GM21423 (cell line): ENCODE results near the gene CCDC57.

Source experiments
- ATAC-seq: cut with Tn5 transposase; IDR thresholded peaks from one replicate; pipeline ENCODE4 v1.9.1; 2021; ENCODE audit warnings: mild to moderate bottlenecking, moderate library complexity; ENCODE audit not compliant: unreplicated experiment

CCDC57 gene

GRCh38 chr17:82247182-82247823 is 34.7 kb upstream of the CCDC57 start:
- ATAC-seq, result no peak

GRCh38 chr17:82246365-82247181 is 33.9 kb upstream of the CCDC57 start:
- ATAC-seq, result no peak

DNA sequence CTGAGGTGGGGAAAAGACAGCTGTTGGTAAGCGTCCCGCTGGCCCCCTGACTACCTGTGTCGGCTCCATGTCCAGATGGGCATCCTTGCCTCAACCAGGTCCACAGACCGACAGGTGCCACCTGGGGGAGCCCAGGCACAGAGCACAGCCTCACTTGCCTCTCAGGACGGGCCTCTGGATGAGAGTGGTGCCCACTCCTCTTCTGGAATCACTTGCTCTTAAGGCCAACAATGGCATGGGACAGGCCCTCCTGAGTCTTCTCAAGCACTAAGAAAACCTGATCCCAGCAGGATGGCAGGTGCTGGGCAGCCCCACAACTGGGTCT is 33.4 kb upstream of the CCDC57 start:
- no peak for ATAC-seq

DNA sequence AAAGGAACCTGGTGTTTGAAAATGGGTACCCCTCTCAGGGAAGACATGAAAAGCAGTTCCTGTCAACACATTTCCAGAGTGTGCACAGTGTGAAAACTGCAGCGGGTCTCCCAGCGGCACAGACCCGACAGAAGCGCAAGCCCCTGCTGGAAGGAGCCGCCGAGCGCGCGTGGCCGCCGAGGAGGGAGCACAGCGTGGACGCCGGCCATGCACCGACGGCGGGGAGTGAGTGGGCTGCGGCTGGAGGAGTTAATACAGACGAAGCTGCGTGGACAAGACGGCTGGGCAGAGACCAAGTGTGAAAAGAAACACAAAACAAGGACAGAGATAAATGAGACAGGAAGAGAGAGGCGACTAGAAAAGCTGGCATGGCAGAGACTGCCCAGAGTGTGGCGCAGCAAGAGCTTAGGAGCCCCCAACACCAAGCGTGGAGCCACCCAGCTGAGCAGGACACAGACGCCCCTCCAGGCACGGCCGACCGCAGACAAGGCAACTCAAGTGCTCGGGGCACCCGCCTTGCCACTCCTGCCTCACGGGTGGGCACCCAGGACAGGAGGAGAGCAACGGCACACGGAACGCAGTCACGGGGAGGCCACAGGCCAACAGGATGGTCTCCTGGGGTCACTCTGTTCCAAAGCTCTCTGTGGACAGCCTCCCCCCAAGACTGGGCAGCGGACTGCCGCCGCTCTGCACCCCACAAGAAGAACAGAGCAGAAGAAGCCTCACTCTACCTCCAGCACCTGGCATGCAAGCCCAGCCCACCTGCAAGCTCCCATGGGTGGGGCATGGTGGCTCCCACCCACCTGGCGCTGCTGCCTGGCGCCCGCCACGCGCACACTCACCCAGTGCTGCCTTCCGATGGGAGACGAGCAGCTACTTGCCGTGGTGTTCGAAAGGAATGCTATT is 32.7 kb upstream of the CCDC57 start:
- ATAC-seq, result no peak

- no peak for ATAC-seq
These were observed 31.9 kb upstream of the CCDC57 start for GRCh38 chr17:82244413-82245133.

DNA sequence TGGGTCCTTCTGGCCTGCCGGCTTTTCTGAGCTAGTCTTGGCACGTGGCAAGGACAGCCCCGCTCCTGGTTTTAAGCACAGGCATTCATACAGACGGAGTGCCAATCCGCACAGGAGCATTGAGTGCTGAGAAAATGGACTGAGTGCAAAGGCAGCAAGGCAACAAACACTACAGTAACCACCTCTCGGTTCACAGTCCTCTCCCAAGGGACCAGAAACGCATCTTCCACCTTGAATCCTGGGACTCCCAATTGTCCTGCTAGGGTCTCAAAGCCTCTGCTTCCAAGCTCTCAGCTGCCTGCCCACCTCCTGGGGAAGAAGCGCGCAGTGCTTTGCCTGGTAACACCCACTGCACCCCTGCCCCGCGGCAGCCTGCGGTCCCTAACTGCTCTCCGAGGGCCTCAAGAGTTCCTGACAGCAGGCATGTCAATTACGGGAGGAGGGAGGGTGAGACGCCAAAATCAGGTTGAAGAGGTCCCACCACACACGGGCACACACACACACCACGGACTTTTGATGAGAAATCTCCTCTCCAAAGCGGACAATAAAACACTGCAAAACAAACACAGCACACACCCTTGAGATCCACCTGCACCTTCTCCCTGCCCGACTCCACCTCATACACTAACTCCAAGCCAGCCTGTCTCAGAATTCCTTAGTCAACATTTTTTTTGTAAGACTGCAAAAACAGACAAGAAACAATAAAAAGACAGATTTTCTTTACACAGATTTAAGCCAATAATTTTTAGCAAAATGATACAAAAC is 31.2 kb upstream of the CCDC57 start:
- ATAC-seq, result no peak

- ATAC-seq, result no peak
These were observed 30.5 kb upstream of the CCDC57 start for GRCh38 chr17:82242977-82243647.

DNA sequence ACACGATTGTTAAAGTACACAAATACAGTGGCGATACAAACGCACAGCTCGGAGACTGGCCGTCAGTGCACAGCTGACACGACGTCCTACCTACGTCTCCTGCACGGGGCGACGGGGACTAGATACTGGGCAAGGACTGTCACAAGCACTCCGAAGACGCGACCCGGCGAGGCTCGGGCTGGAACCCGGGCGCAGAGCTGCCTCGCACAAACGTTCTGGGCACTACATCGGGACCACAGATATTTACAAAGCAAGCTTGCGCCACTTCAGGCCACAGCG is 30.0 kb upstream of the CCDC57 start:
- ATAC-seq, result no peak

DNA sequence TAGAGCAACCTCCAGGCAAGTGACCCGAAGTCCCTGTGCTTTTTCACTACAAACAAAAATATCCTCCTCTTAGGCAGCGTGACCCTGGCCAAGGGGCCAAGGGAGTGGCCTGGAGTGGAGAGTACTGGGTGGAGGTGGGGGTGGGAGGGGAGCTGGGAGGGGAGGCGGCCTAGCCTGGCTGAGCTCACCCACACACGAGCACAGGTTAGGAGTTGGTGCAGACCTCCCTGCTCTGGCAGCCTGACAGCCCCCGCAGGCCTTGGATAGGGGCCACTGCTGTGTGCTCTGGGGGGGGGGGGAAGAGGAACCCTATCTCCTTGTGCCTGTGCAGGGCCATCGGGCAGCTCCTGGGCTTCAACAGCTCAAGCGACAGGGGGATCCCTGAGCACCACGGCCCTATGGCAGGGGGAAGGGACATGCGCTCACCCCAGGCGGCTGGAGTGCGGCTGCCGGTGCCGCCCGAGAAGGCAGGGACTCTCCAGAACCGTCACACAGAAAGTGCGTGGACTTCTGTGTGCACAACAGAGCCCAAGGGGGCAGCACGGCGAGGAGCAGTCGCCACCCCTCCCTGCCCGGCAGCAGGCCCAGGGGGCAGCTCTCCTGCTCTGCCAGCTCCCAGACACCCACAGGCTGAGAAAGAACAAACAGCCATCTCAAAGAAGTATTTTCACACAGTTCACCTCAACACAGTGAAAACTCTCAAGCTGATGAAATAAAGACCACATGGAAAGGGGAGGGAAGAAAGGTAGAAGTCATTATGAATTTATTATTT is 29.5 kb upstream of the CCDC57 start:
- no peak for ATAC-seq

DNA sequence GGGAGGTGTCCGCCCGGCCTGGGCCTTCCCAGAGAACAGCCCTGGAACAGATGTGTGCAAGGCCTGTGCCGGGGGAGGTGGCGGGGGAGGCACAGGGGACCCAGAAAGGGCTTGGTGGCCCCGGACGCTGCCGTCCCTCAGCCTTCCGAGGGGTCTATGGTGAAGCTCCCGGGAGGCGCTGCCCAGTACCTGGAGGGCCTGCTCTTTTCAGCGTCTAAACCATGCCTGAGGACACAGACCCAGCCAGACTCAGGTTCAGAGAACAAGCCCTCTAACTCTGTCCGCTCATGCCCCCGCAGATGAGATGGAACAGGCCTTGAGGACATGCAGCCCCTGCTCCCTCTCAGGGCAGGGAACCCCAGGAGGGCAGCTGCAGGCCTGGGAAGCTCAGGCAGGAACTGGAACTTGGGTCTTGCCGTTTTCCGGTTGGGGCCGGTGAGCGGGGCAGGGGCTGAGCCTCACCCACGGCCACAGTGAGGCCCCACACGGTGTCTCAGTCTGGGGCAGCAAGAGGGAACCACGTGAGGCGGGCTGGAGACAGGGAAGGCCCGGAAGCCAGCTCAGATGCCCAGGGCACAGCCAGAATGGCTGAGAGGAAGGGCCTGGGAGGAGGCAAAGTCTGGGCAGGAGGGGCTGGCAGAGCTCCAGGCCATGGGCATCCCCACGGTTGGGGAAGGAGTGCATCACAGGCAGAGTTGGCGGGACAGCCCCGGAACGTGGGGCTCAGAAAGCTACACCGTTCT is 28.7 kb upstream of the CCDC57 start:
- no peak for ATAC-seq

DNA sequence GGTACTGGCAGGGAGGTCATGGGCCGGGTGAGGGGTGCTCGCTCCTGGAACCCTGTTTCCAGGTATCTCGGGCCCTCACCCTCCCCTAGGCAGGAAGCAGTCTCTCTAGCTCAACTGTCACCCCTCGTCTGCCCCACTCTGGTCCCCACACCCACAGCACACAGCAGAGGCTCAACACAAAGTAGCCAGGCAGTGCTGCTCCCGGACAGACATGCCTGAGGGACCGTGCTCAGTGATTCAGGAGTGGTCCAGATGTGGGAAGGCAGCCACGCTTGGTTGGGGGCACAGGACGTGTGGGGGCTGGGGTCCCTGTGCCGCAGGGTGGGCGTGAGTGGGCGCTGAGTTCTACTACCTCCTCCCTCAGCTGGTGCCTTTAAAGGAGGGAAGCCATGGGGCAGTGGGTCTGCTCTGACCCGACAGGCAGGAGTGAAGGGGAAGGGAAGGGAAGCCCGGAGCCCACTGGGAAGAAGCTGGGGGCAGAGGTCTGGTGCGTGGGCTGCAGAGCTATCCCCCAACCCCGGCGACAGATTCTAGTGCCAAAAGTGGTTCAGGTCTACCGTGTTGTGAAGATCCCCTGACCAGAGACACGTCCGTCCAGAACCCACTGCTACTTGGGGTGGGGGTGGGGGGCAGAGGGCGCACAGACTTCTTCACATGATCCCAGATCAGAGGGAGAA is 28.0 kb upstream of the CCDC57 start:
- no peak for ATAC-seq

DNA sequence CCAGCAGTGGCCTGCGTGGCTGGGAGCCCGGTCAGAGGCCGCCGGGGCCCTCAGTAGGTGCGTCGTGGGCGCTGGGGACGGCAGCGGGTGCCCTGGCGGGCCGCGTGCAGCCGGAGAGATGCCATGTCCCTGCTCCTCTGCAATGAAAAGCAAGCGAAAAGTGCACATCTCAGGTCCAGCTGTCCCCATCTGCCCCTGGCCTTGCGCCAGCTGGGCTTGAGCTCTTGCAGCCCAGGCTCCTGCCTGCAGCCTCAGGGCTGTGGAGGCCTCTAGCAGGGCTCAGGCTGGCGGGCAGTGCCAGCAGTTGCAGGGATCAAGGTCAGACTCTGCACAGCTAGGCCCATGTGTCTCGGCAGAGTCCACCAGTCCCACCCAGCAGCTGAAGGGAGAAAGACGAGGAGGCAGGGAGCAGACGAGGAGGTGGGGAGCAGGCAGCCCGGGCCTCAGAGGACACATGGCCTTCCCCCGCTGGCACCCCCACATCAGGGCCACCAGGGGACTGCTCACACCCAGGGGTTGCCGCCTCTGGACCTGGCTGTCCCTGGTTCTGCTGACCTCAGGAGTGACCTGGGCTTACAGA is 27.4 kb upstream of the CCDC57 start:
- no peak for ATAC-seq

- ATAC-seq, result no peak
These were observed 26.8 kb upstream of the CCDC57 start for GRCh38 chr17:82239401-82239925.

GRCh38 chr17:82238472-82239201 is 26.0 kb upstream of the CCDC57 start:
- no peak for ATAC-seq

DNA sequence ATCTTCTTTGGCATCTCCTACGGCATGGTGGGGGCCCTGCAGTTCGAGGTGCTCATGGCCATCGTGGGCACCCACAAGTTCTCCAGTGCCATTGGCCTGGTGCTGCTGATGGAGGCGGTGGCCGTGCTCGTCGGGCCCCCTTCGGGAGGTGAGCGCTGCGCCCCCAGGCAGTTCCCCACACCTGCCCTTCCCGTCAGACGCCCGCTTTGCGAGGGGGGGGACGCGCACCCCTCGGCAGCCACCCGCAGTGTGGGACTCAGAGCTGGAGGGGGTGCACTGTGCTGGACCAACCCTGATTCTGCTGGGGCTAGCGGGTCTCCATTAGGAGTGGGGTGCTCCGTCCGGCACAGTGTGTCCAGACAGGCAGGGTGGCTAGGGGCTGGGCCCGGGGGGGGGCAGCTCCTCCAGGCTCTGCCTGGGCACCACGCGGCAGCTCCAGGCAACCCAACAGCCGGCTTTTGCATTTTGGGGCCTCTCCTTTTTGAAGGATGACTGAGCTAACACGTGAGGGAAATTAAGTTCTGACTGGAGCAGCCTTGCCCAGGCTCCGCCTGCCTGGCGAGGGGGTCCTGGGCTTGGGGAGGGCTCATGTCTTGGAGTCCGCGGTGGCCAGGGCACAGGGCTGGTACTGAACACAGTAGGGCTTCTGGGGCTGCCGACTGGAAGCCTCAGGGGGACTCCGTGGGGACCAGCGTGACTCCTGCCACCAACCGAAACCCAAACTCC is 25.3 kb upstream of the CCDC57 start:
- no peak for ATAC-seq
